COLO668 (cell line): ENCODE measurements around the gene TYMP.

Source experiments
- DNase-seq: peaks from one replicate; lab custom pipeline; 2025; ENCODE audit not compliant: unreplicated experiment; lab: John Stamatoyannopoulos, UW

Gene TYMP

GRCh38 chr22:50529897-50530579 is at the start of gene TYMP:
TSS of gene TYMP (minus strand) at chr22:50530012. CDS start at chr22:50529709, 303 bp downstream.
- DNase-seq, result peak; percentile 41

GRCh38 chr22:50578776-50579310 is 49.0 kb upstream of the TYMP start:
- no peak for DNase-seq

GRCh38 chr22:50577987-50578775 is 48.4 kb upstream of the TYMP start, which contains the start of gene CPT1B:
TSS of gene CPT1B (minus strand) at chr22:50578427. CDS start at chr22:50577915, 512 bp downstream.
- no peak for DNase-seq

- DNase-seq, result no peak
Observed at GRCh38 chr22:50577697-50577986, 47.8 kb upstream of the TYMP start.

- no peak for DNase-seq
Observed at GRCh38 chr22:50576806-50577696, 47.2 kb upstream of the TYMP start.

- peak; percentile 26 for DNase-seq
Observed at GRCh38 chr22:50576070-50576469, 46.3 kb upstream of the TYMP start.

- DNase-seq, result no peak
Observed at GRCh38 chr22:50575426-50575941, 45.7 kb upstream of the TYMP start.

- no peak for DNase-seq
Observed at GRCh38 chr22:50574383-50574755, 44.6 kb upstream of the TYMP start.

GRCh38 chr22:50573491-50574382 is 43.9 kb upstream of the TYMP start:
- DNase-seq, result no peak

GRCh38 chr22:50572965-50573364 is 43.2 kb upstream of the TYMP start:
- no peak for DNase-seq

- no peak for DNase-seq
Observed at GRCh38 chr22:50571264-50572175, 41.7 kb upstream of the TYMP start.

- no peak for DNase-seq
Observed at GRCh38 chr22:50570861-50571260, 41.0 kb upstream of the TYMP start.

GRCh38 chr22:50569896-50570535 is 40.2 kb upstream of the TYMP start:
- peak; percentile 52 for DNase-seq

- peak; percentile 39 for DNase-seq
Observed at GRCh38 chr22:50569041-50569459, 39.2 kb upstream of the TYMP start.

GRCh38 chr22:50568626-50569025 is 38.8 kb upstream of the TYMP start:
- DNase-seq, result peak; percentile 39

GRCh38 chr22:50567721-50568252 is 38.0 kb upstream of the TYMP start:
- no peak for DNase-seq

- DNase-seq, result no peak
Observed at GRCh38 chr22:50564289-50564688, 34.5 kb upstream of the TYMP start.
